HG02981 (cell line): ENCODE results near the gene HEPHL1.

Experiments used
- ATAC-seq: cut with Tn5 transposase; IDR thresholded peaks from one replicate; pipeline ENCODE4 v1.9.1; 2021; ENCODE audit warnings: mild to moderate bottlenecking, moderate library complexity; ENCODE audit not compliant: unreplicated experiment

Gene HEPHL1

GRCh38 chr11:94023856-94024255 is 2.7 kb downstream of the HEPHL1 start:
- no peak for ATAC-seq

DNA sequence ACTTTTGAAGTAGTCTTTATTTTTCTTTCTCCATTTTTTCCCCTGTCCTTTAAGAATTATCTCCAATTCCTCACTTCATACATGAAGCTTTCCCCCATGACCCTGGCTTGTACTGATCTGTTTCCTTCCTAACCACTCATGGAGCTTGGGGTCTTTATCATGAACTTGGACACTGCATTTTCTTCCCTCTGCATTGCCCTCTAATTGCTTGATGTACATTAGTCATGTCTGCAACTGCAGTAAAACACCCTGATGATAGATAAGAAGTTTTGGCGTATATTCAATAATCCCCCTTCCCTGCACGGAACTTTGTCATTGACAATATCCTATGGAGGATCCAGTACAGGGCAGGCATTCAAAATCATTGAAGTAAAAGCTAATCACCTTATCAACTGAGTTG is 3.4 kb downstream of the HEPHL1 start:
- no peak for ATAC-seq

DNA sequence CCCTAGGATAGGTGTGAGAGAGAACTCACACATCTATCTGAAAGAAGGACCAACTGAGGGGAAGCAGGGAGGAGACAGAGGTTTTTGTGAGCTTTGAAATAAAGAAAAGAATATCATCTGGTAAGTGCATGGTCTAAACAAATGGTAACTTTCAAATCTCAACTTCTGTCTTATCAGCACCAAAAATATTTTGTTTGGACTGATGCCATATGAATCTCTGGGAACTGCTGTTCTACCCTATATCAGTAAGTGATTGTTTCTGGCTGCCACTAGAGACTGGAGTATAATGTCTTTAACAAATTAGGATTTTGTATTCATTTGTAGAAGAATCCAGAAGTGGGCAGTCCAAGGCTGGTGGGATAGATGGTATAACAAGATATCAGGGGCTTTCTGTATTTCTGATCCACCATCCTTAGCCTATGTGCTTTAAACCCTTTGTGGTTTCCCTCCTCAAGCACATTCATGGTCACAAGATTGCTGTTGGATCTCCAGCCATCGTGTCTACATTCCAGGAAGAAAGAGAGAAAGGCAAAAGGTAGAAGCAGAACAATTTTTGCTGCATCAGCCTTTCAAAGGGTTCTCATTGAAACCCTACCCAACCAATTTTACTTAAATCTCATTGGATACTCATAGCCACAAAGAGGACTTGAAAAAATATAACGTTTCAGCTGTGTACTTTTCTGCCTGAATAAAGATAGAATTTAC is 4.7 kb downstream of the HEPHL1 start:
- ATAC-seq, result no peak

DNA sequence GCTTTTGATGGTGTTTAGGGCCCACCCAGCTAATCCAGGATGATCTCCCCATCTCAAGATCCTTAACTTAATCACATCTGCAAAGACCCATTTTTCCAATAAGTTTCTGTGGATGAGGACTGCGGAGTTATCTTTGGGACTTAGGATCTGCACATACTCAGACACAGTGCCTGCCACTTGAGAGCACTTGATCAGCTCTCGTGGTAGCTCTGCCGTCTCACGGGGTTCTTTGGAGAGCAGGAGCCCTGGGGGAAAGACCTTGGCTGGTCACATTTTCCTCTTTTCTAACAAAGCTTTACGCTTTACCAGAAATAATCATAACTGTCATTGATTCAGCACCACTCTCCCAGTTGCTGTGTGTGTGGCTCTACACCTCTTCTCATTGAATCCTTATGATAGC is 6.1 kb downstream of the HEPHL1 start:
- ATAC-seq, result no peak

DNA sequence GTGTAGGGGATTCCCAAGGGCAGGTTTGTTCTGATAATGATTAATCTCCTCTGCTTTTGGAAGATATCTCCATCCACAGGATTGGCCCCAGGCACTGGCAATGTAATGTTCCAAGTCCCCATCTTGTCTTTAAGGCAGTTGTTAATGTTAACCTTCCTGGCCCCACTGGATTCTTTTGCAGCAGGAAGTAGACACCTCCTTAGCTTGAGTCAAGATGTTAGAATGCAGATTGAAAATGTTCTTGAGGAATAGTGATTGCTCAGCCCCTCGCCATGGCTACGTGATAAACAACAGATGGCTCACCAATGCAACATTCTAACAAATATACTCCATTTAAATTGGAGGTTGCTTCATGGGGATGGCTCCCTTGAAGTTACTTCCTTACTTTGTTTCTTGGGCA is 7.3 kb downstream of the HEPHL1 start:
- ATAC-seq, result no peak

DNA sequence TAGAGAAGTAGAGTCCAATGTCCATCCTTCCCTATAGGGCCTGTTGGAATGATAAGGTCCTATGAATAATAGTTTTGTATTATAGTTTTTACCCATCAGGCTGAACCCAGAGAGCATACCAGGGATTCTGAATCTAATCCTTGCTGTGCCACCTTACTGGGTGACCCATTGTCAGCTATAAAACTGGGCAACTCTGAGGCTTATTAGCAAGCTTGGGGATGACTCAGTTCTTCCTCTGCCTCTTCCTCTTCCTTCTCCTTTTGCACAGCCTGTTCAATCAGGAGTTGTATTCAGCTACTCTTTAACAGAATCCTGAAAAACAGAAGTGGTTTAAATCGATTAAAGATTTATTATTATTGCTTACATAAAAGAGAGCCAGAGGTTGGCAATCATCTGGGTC is 8.9 kb downstream of the HEPHL1 start:
- ATAC-seq, result no peak

DNA sequence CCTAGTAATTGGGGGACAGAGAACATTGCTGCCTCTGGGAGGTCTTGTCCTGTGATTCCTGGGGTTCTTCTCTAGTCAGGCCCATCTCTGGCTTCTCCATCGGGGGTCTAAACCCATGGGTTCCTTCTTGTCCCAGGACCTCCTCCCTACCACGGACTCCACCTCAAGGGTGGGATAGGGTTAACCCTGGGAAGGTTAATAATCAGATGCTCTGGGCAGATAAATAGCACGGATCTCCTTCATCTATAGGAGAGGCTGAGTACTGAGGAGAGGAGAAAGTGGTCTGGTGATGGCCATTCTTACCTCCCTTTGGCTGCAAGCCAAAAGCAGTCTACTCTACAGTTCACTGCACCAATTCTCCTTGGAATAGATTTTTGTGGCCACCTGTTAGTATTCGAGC is 10.5 kb downstream of the HEPHL1 start:
- ATAC-seq, result no peak

DNA sequence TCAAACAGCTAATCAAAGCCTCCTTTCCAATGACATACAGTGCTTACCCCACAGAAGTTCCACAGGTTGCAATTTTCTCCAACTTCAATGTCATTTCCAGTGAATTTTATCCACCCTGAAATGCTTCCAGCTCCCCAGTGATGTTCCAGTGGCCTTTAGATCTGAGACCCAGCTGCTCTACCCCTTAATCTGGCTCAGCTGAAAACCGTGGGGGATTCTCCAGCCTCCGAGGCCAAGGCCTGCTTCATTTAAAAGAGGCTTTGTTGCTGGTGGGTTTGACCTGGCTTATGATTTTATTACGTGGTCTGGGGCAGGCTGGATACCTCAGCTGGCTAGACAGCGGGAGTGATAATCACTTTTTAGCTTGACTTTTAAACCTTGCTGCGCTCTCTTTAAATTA is 10.9 kb downstream of the HEPHL1 start:
- ATAC-seq, result no peak

- no peak for ATAC-seq
Observed at GRCh38 chr11:94032725-94033124, 11.6 kb downstream of the HEPHL1 start.

GRCh38 chr11:94034207-94034606 is 13.1 kb downstream of the HEPHL1 start:
- ATAC-seq, result no peak

DNA sequence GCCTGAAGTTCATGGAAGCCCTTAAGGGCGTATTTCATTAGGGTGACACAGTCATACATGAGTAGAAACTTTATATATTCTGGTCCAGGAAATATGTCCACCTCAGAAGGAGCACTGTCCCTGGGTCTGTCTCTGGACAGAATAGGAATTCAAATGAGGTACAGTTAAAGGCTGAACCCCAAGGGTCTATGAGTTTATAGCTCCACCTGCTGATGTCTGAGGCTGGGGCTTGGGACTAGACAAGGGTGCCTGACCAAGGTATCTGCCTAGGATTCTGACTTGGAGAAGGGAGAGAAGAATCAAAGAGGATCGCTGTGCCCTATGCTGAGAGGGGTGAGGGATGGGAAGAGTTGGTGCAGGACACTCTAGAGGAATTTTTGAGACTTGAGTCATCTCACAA is 14.9 kb downstream of the HEPHL1 start:
- no peak for ATAC-seq

DNA sequence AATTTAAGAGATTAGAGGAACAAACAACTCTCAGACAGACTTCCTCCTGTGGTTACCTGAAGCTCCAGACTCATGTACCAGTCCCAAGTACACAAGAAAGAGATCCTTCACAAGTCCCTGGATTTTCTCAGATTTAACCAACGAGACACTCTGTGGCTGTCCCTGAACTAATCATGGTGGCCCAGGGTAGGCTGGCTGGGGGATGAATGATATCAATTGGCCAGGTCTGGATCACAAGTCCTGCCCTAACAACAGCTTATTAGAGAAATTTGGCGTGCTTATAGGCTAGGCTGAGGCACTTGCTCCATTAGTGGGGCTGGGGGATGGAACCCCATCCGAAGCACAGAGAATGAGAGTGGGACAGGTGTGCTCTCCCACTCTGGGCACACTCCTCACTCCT is 22.1 kb downstream of the HEPHL1 start:
- no peak for ATAC-seq

DNA sequence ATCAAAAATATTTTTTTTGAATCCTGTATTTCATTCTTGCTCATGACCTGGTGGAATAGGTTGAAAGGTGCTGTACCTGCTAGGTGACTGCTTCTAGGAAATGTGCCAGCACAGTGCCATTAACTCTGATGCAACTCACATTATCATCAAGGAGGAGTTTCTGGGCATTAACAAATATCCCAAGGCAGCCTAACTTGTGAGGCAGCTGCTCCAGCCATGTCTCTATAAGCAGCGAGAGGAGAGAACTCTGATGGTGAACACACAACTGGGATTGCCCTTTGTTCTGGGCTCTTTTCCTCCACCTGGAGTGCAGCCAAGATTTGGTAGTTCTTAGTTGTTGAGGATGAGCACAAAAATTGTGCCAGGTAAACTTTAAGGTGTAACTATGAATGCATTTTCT is 25.6 kb downstream of the HEPHL1 start:
- ATAC-seq, result no peak

GRCh38 chr11:94048032-94048709 is 27.0 kb downstream of the HEPHL1 start:
- no peak for ATAC-seq

DNA sequence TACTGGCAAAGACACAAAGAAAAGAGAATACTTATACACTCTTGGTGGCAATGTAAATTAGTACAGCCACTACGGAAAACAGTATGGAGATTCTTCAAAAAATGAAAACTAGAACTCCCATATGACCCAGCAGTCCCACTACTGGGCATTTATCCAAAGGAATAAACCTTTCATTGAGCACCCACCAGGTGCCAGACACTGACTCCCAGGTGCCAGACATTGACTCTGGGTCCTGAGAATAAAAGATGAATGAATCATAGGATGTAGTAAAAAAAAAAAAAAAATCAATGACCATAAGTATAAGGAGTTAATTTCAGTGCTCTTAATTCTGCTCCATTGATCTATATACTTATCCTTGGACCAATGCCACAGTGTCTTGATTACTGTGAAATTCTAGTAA is 28.2 kb downstream of the HEPHL1 start:
- ATAC-seq, result no peak

GRCh38 chr11:94058630-94059029 is 37.5 kb downstream of the HEPHL1 start:
- ATAC-seq, result no peak

GRCh38 chr11:94059065-94059464 is 37.9 kb downstream of the HEPHL1 start:
- no peak for ATAC-seq

DNA sequence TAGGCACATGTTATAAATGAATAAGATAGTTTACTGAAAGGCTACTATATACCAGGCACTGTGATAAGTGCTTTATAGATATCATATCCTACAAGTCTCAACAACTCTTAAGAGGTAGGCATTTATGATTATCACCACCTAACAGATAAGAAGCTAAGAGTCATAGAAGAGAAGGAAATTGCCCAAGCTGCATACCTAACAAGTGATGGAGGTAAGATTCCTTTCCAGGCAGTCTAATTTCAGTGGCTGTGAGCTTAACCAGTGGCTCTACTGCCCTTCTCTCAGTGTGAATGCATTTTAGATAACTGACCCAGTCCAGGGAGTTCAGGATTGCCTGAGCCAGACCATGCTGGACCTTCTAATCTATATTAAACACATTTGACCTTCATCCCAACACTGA is 39.2 kb downstream of the HEPHL1 start:
- no peak for ATAC-seq

GRCh38 chr11:94062360-94062759 is 41.2 kb downstream of the HEPHL1 start:
- no peak for ATAC-seq

GRCh38 chr11:94066901-94067429 is 45.8 kb downstream of the HEPHL1 start:
- ATAC-seq, result no peak

GRCh38 chr11:94068764-94069163 is 47.6 kb downstream of the HEPHL1 start:
- ATAC-seq, result no peak

- no peak for ATAC-seq
Observed at GRCh38 chr11:94077552-94078293, 56.6 kb downstream of the HEPHL1 start.
